ENCODE data around the gene DEFB128.

The DEFB128 gene

GRCh38 chr20:164618-165017 is 24.9 kb downstream of the DEFB128 start:
- ChIA-PET CTCF (no interaction called here), POLR2A (no interaction called here)
- TF ChIP-seq FOXA1 (IDR thresholded peaks at IDR 0.05) (no peak), SP1 (IDR thresholded peaks at IDR 0.05) (no peak), HDGF (IDR thresholded peaks at IDR 0.05; ENCODE audit: borderline replicate concordance) (no peak), SUZ12 (IDR thresholded peaks at IDR 0.05) (no peak), ZNF384 (IDR thresholded peaks at IDR 0.05) (no peak), ARNT (IDR thresholded peaks at IDR 0.05) (no peak), FOXM1 (IDR thresholded peaks at IDR 0.05; ENCODE audit: borderline replicate concordance) (no peak), NFRKB (IDR thresholded peaks at IDR 0.05) (no peak), BHLHE40 (IDR thresholded peaks at IDR 0.05; ENCODE audit: borderline replicate concordance) (no peak), ELF4 (IDR thresholded peaks at IDR 0.05) (no peak), FOXK2 (IDR thresholded peaks at IDR 0.05) (no peak), LEF1 (IDR thresholded peaks at IDR 0.05; ENCODE audit: borderline replicate concordance) (no peak), CTBP1 (IDR thresholded peaks at IDR 0.05; ENCODE audit: borderline replicate concordance) (no peak), TARDBP (IDR thresholded peaks at IDR 0.05) (no peak), L3MBTL2 (conservative IDR thresholded peaks at IDR 0.05) (no peak)
- TF ChIP-seq, protein P1, sequence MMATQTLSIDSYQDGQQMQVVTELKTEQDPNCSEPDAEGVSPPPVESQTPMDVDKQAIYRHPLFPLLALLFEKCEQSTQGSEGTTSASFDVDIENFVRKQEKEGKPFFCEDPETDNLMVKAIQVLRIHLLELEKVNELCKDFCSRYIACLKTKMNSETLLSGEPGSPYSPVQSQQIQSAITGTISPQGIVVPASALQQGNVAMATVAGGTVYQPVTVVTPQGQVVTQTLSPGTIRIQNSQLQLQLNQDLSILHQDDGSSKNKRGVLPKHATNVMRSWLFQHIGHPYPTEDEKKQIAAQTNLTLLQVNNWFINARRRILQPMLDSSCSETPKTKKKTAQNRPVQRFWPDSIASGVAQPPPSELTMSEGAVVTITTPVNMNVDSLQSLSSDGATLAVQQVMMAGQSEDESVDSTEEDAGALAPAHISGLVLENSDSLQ (IDR thresholded peaks at IDR 0.05): no peak

GRCh38 chr20:157154-157553 is 32.4 kb downstream of the DEFB128 start, which contains the start of gene DEFB127:
DEFB127 (plus strand) TSS chr20:157454; CDS start chr20:157545, 91 bp downstream.
- POLR2A ChIA-PET: no interaction called here

More at GRCh38 chr20:164618-165017, 24.9 kb downstream of the DEFB128 start:
- no peak for DNase-seq (ENCODE audit: extremely low spot score)

DNA sequence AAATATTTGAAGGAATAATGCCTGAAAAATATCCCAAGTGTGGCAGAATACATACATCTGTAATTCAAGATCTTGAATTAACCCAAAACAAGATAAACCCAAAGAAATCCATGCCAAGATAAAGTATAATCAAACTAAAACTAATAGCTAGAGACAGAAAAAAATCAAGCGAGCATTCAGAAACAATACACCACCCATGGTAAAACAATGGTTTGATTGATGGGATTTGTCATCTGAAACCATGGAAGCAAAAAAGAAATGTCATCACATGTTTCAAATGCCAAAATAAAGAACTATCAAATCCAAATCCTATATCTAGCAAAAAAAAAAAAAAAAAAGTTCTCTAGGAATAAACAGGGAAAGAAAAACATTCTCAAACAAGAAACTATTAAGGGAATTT is 37.4 kb downstream of the DEFB128 start:
- POLR2A ChIA-PET: no interaction called here
- no peak for DNase-seq (ENCODE audit: extremely low spot score)
- CTCF ChIA-PET: no interaction called here
- no peak for TF ChIP-seq ELF4 (IDR thresholded peaks at IDR 0.05)

More at GRCh38 chr20:157154-157553, 32.4 kb downstream of the DEFB128 start, which contains the start of gene DEFB127:
- no peak for DNase-seq (ENCODE audit: extremely low spot score)
- TF ChIP-seq NFRKB (IDR thresholded peaks at IDR 0.05) (no peak), TARDBP (IDR thresholded peaks at IDR 0.05) (no peak), SUZ12 (IDR thresholded peaks at IDR 0.05) (no peak), LEF1 (IDR thresholded peaks at IDR 0.05; ENCODE audit: borderline replicate concordance) (no peak), ZNF384 (IDR thresholded peaks at IDR 0.05) (no peak), L3MBTL2 (conservative IDR thresholded peaks at IDR 0.05) (no peak)
- CTCF ChIA-PET: interaction anchor here (1.2 kb wide), 1 partner anchor 9 kb away, joined by 3 read pairs; no protein-coding TSS in a partner anchor

DNA sequence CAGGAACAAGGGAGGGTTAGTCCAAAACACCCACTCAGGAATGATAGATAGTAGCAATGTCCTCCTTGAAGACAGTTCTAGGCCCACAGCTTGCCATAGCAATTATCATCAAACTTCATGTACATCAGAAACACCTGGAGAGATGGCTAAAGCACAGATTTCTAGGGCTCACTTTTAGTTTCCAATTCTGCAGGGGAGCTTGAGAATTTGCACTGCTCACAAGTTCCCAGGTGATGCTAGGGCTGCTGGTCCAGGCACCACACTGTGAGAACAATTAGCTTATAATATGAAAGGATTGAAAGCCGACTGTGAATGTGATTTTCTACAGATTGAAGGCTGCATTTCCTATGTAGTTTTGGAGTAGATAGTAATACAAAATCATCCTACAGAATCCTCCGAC is 43.6 kb downstream of the DEFB128 start:
- ChIA-PET CTCF (no interaction called here), POLR2A (no interaction called here)
- no peak for TF ChIP-seq ARNT (IDR thresholded peaks at IDR 0.05)
- no peak for TF ChIP-seq FOXA1 (IDR thresholded peaks at IDR 0.05)
- TF ChIP-seq NFRKB (IDR thresholded peaks at IDR 0.05): no peak
- no peak for TF ChIP-seq HDGF (IDR thresholded peaks at IDR 0.05; ENCODE audit: borderline replicate concordance)
- no peak for TF ChIP-seq SUZ12 (IDR thresholded peaks at IDR 0.05)
- no peak for TF ChIP-seq FOXK2 (IDR thresholded peaks at IDR 0.05)
- TF ChIP-seq TARDBP (IDR thresholded peaks at IDR 0.05): no peak
- no peak for TF ChIP-seq CTBP1 (IDR thresholded peaks at IDR 0.05; ENCODE audit: borderline replicate concordance)
- TF ChIP-seq ELF4 (IDR thresholded peaks at IDR 0.05): no peak
- TF ChIP-seq BHLHE40 (IDR thresholded peaks at IDR 0.05; ENCODE audit: borderline replicate concordance): no peak
- TF ChIP-seq L3MBTL2 (conservative IDR thresholded peaks at IDR 0.05): no peak
- TF ChIP-seq ZNF384 (IDR thresholded peaks at IDR 0.05): no peak
- no peak for TF ChIP-seq FOXM1 (IDR thresholded peaks at IDR 0.05; ENCODE audit: borderline replicate concordance)
- TF ChIP-seq SP1 (IDR thresholded peaks at IDR 0.05): no peak
- TF ChIP-seq, protein P1 (IDR thresholded peaks at IDR 0.05): no peak
- no peak for DNase-seq (ENCODE audit: extremely low spot score)

GRCh38 chr20:142290-142689 is 47.2 kb downstream of the DEFB128 start, which contains the start of gene DEFB126:
DEFB126 (plus strand) TSS chr20:142590; CDS start chr20:142629, 39 bp downstream.
- POLR2A ChIA-PET: no interaction called here
- CTCF ChIA-PET: no interaction called here
- TF ChIP-seq BHLHE40 (IDR thresholded peaks at IDR 0.05; ENCODE audit: borderline replicate concordance): no peak
- no peak for TF ChIP-seq ELF4 (IDR thresholded peaks at IDR 0.05)
- no peak for TF ChIP-seq LEF1 (IDR thresholded peaks at IDR 0.05; ENCODE audit: borderline replicate concordance)
- TF ChIP-seq HDGF (IDR thresholded peaks at IDR 0.05; ENCODE audit: borderline replicate concordance): no peak
- TF ChIP-seq ZNF384 (IDR thresholded peaks at IDR 0.05): no peak
- TF ChIP-seq NFRKB (IDR thresholded peaks at IDR 0.05): no peak
- no peak for TF ChIP-seq CTBP1 (IDR thresholded peaks at IDR 0.05; ENCODE audit: borderline replicate concordance)
- no peak for TF ChIP-seq L3MBTL2 (conservative IDR thresholded peaks at IDR 0.05)
- TF ChIP-seq TARDBP (IDR thresholded peaks at IDR 0.05): no peak
- TF ChIP-seq FOXM1 (IDR thresholded peaks at IDR 0.05; ENCODE audit: borderline replicate concordance): no peak
- TF ChIP-seq, protein P1 (IDR thresholded peaks at IDR 0.05): no peak
- no peak for TF ChIP-seq ARNT (IDR thresholded peaks at IDR 0.05)
- no peak for TF ChIP-seq FOXK2 (IDR thresholded peaks at IDR 0.05)
- DNase-seq (ENCODE audit: extremely low spot score): no peak
